CD4-positive, alpha-beta T cell (primary cell): ENCODE data around the gene CDH12. TPM values are rescaled to one million over a fixed set of nuclear protein-coding genes. Genes with fewer than 3 reads are reported as not detected.

Experiments
- ATAC-seq: fragments of 200-7000 bp; cut with Tn5 transposase; one replicate; pipeline ENCODE4 v1.10.0; 2022; ENCODE audit warnings: mild to moderate bottlenecking; ENCODE audit not compliant: poor library complexity
- CTCF ChIA-PET: fragments of 350-600 bp; sonication (Branson Sonifier 250); formaldehyde crosslinking; loops from one replicate; lab custom pipeline; 2021; ENCODE audit warnings: antibody characterized with exemption, inconsistent platforms; lab: Charles Lee
- POLR2A ChIA-PET: fragments of 350-600 bp; sonication (Branson Sonifier 250); formaldehyde crosslinking; loops from one replicate; lab custom pipeline; 2021; ENCODE audit warnings: antibody characterized with exemption, inconsistent platforms; lab: Charles Lee
- DNase-seq, 14 experiments: peaks; one replicate each; pipeline ENCODE4 v3.0.0-alpha.2; 2013 to 2020; ENCODE audit warnings: mixed read lengths in 2 of 14
- H3K27ac ChIP-seq, 2 donors: one replicate each; pipeline versions ENCODE4 v1.5.1 to v1.7.0; 2013; ENCODE audit warnings: low read length in 2 of 2, low read depth in 1 of 2, mild to moderate bottlenecking in 1 of 2
- H3K27me3 ChIP-seq, 2 experiments: 1 replicate in 1 of 2; 2 replicates in 1 of 2; pipeline versions ENCODE4 v1.6.1 to v1.7.0; 2013; ENCODE audit warnings: low read length in 2 of 2, control low read depth in 1 of 2, mild to moderate bottlenecking in 1 of 2, moderate library complexity in 1 of 2; ENCODE audit not compliant: insufficient read depth in 2 of 2, control insufficient read depth in 1 of 2
- H3K36me3 ChIP-seq: one replicate; pipeline ENCODE4 v1.6.1; 2013; ENCODE audit warnings: low read length, control low read depth; ENCODE audit not compliant: insufficient read depth
- H3K4me1 ChIP-seq: one replicate; pipeline ENCODE4 v1.6.1; 2013; ENCODE audit warnings: low read length, control low read depth; ENCODE audit not compliant: insufficient read depth
- H3K4me3 ChIP-seq: one replicate; pipeline ENCODE4 v1.5.1; 2013; ENCODE audit warnings: mild to moderate bottlenecking, low read length, moderate library complexity
- H3K9me3 ChIP-seq, 2 experiments: 1 replicate in 1 of 2; 2 replicates in 1 of 2; pipeline versions ENCODE4 v1.6.1 to v1.7.0; 2013; ENCODE audit warnings: low read length in 2 of 2, mild to moderate bottlenecking in 2 of 2, control low read depth in 1 of 2, moderate library complexity in 1 of 2; ENCODE audit not compliant: control insufficient read depth in 1 of 2, insufficient read depth in 1 of 2
- H3K27ac Mint-ChIP-seq: one replicate; pipeline ENCODE4 v1.8.0; 2020; ENCODE audit warnings: mixed read lengths
- H3K27me3 Mint-ChIP-seq: one replicate; pipeline ENCODE4 v1.8.0; 2021; ENCODE audit warnings: mixed read lengths
- H3K36me3 Mint-ChIP-seq: one replicate; pipeline ENCODE4 v1.8.0; 2021; ENCODE audit warnings: low read depth, mixed read lengths
- H3K4me1 Mint-ChIP-seq: one replicate; pipeline ENCODE4 v1.8.0; 2021; ENCODE audit warnings: low read depth, mixed read lengths
- H3K4me3 Mint-ChIP-seq: one replicate; pipeline ENCODE4 v1.8.0; 2020; ENCODE audit warnings: mild to moderate bottlenecking, mixed read lengths
- H3K9me3 Mint-ChIP-seq: one replicate; pipeline ENCODE4 v1.8.0; 2020; ENCODE audit warnings: mixed read lengths
- CTCF ChIP-seq: fragments of 200-600 bp; IDR thresholded peaks from one replicate; pipeline ENCODE4 v1.8.0; 2022; ENCODE audit warnings: antibody characterized with exemption, mild to moderate bottlenecking
- intact Hi-C, 2 experiments: fragments of 100-400 bp; cut with DNase I in 1 of 2; cut with micrococcal nuclease in 1 of 2; formaldehyde crosslinking; loops; one replicate each; pipeline versions ENCODE4 v1.15.1 to v1.9.0; 2023 to 2025; cut with DNase I, micrococcal nuclease
- total RNA-seq, 174 experiments: library from RNA in 2 of 174; stranded (reverse) in 2 of 174; gene quantifications; one replicate each; pipeline ENCODE4 v1.2.3 and lab custom pipeline; 2021 to 2026

Gene CDH12
- total RNA-seq, 2 experiments from 2014 or later: not detected

GRCh38 chr5:22709743-22710142, 143.4 kb downstream of the CDH12 start:
- CTCF ChIA-PET: no interaction called here
- DNase-seq: no peak
- TF ChIP-seq CTCF: no peak

GRCh38 chr5:22708770-22709328, 144.3 kb downstream of the CDH12 start:
- TF ChIP-seq CTCF: no peak

More at GRCh38 chr5:22709743-22710142, 143.4 kb downstream of the CDH12 start:
- ATAC-seq: no peak
- Histone ChIP-seq H3K36me3 (no peaks in the 10 kb centered on the region), H3K27me3 (no peaks in the 10 kb centered on the region), H3K4me1 (no peaks in the 10 kb centered on the region), H3K9me3 (no peaks in the 10 kb centered on the region), H3K27ac (no peak overlapping the region), H3K4me3 (no peak overlapping the region)
- no peaks in the 10 kb centered on the region for H3K36me3 Mint-ChIP-seq
- peaks cover 4% of the 10 kb centered on the region for H3K9me3 Mint-ChIP-seq
- no peak overlapping the region for H3K4me3 Mint-ChIP-seq
- H3K4me1 Mint-ChIP-seq: no peaks in the 10 kb centered on the region
- POLR2A ChIA-PET: no interaction called here
- no peaks in the 10 kb centered on the region for H3K27me3 Mint-ChIP-seq
- intact Hi-C loops: no loop called here
- no peak overlapping the region for H3K27ac Mint-ChIP-seq

GRCh38 chr5:22706901-22707300, 146.2 kb downstream of the CDH12 start:
- Mint-ChIP-seq H3K27ac (no peak overlapping the region), H3K4me3 (no peak overlapping the region), H3K4me1 (no peaks in the 10 kb centered on the region), H3K27me3 (no peaks in the 10 kb centered on the region), H3K36me3 (no peaks in the 10 kb centered on the region), H3K9me3 (peaks cover 4% of the 10 kb centered on the region)
- H3K4me3 ChIP-seq: no peak overlapping the region
- intact Hi-C loops: no loop called here
- ATAC-seq: no peak
- no peaks in the 10 kb centered on the region for H3K27me3 ChIP-seq
- CTCF ChIA-PET: no interaction called here
- POLR2A ChIA-PET: no interaction called here
- no peaks in the 10 kb centered on the region for H3K9me3 ChIP-seq
- no peaks in the 10 kb centered on the region for H3K4me1 ChIP-seq
- no peak overlapping the region for H3K27ac ChIP-seq
- no peak for DNase-seq
- H3K36me3 ChIP-seq: no peaks in the 10 kb centered on the region
- TF ChIP-seq CTCF: no peak

More at GRCh38 chr5:22708770-22709328, 144.3 kb downstream of the CDH12 start:
- Mint-ChIP-seq H3K27me3 (no peaks in the 10 kb centered on the region), H3K36me3 (no peaks in the 10 kb centered on the region), H3K4me3 (no peak overlapping the region), H3K27ac (no peak overlapping the region), H3K4me1 (no peaks in the 10 kb centered on the region), H3K9me3 (peaks cover 4% of the 10 kb centered on the region)
- Histone ChIP-seq H3K4me1 (no peaks in the 10 kb centered on the region), H3K27me3 (no peaks in the 10 kb centered on the region), H3K9me3 (no peaks in the 10 kb centered on the region), H3K36me3 (no peaks in the 10 kb centered on the region), H3K27ac (no peak overlapping the region), H3K4me3 (no peak overlapping the region)
- ATAC-seq: no peak
- no peak for DNase-seq
- ChIA-PET POLR2A (no interaction called here), CTCF (no interaction called here)
- intact Hi-C loops: no loop called here
